Coronary artery (tissue), 2 donors: ENCODE results near the gene SLC35B3.

Source experiments
- DNase-seq: peaks from one replicate; pipeline ENCODE4 v3.0.0-alpha.2; 2017; ENCODE audit warnings: low spot score
- H3K27ac ChIP-seq, 2 donors: fragments of 200-600 bp; sonication (generic); one replicate each; pipeline ENCODE4 v1.5.1; 2016 to 2019
- H3K4me3 ChIP-seq: fragments of 200-600 bp; sonication (generic); 2 replicates; pipeline ENCODE4 v1.5.1; 2016; ENCODE audit warnings: mild to moderate bottlenecking, moderate library complexity
- TF ChIP-seq, protein P1 (sequence below): fragments of 200-600 bp; sonication (generic); IDR thresholded peaks from one replicate; pipeline ENCODE4 v1.5.1; 2019; ENCODE audit warnings: antibody characterized with exemption

SLC35B3 gene

DNA sequence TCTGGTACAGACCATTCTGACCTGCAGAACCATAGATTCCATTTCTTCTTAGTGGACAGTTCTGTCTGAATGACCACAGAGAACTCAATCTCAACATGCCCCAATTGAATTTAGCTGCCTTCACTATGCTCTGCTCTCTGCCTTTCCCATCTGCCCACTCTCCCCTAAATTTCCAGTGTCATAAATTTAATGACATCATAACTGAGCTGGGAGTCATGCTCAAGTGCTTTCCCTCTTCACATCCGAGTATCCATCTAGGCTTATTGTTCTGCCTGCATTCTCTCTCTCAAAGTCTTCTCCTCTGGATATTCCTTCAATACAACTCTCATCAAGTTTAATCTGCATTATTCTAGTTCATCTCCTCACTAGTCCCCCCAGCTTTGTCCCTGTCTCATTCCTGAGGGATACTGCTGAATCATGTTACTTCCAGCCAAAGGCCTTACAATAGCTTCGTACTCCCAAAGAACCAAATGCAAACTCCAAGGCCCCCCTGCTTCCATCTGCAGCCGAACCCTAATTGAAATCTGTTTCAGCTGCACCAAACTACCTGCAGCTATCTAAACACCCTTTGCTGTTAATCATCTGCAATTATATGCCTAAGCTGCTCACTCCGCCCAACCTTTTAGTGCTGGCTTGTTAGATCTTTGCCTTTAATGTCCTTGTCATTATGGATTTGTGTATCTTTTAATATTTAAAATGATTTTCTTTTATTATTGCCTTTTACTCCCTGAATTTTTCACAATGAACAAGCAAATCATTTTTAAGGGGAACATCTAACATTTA lies 46.1 kb downstream of the SLC35B3 start:
- no peak for DNase-seq
- TF ChIP-seq, protein P1, sequence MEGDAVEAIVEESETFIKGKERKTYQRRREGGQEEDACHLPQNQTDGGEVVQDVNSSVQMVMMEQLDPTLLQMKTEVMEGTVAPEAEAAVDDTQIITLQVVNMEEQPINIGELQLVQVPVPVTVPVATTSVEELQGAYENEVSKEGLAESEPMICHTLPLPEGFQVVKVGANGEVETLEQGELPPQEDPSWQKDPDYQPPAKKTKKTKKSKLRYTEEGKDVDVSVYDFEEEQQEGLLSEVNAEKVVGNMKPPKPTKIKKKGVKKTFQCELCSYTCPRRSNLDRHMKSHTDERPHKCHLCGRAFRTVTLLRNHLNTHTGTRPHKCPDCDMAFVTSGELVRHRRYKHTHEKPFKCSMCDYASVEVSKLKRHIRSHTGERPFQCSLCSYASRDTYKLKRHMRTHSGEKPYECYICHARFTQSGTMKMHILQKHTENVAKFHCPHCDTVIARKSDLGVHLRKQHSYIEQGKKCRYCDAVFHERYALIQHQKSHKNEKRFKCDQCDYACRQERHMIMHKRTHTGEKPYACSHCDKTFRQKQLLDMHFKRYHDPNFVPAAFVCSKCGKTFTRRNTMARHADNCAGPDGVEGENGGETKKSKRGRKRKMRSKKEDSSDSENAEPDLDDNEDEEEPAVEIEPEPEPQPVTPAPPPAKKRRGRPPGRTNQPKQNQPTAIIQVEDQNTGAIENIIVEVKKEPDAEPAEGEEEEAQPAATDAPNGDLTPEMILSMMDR: no peak
- H3K27ac ChIP-seq: no peak overlapping the region

DNA sequence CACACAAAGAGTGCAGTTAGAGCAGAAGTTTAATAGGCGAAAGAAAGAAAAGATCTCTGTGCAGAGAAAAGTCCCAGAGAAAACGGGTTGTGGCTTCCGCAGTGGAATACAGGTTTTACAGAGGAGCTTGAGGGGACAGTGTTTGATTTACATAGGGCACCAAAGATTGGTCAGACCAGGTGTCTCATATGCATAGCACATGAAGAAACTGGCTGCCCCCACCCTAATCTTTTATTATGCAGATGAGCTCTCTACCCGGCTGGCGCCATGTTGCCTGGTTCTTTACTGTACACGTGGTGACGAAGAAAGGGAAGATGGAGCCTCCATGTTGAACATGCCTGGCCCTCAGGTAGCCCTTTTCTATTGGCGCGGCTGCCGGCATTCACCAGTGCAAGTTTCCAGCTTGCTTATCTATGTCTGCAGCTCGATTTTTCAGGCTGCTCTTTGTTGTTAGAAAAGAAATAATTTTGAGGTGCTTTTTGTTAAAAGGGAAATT lies 47.4 kb downstream of the SLC35B3 start:
- H3K27ac ChIP-seq: no peak overlapping the region
- DNase-seq: no peak
- TF ChIP-seq, protein P1: no peak
- no peak overlapping the region for H3K4me3 ChIP-seq

More for the DNA sequence above, 46.1 kb downstream of the SLC35B3 start:
- no peak overlapping the region for H3K4me3 ChIP-seq

DNA sequence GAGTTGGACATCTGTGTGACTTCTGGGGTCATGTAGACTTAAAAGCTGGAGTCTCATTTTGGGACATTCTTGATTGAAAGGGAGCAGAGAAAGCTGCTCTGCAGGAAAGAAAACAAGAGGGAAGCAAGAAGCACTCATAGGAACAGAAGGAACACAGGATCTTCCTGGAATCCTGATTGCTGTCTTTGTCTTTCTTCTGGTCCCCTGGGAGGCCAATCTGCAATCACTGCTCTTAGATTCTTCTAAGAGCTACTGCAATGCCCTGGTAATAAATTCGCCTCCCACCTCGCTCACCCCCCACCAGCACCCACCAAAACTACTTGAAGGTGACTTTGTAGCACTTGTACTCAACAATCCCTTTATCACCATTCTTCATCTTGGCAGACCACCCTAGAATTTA lies 51.8 kb downstream of the SLC35B3 start:
- no peak overlapping the region for H3K27ac ChIP-seq
- TF ChIP-seq, protein P1: no peak
- H3K4me3 ChIP-seq: no peak overlapping the region
- no peak for DNase-seq

DNA sequence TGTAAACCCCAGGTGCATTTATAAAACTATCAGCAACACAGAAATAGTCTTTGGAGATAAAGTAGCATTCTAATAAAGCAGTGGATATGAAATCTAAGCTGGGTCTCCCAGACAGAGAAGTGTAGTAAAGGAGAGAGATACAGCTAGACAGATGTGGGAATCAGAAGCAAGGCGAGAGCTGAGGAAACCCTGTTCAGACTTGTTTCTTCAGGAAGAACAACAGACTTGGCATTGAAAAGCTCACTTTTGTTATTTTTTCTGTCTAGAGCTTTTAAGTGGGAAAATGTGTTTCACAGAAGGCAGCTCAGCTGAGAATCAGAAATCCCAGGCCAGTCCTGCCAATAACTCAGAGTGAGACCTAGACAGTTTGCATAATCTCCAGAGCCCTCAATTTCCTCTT lies 52.9 kb downstream of the SLC35B3 start:
- no peak overlapping the region for H3K4me3 ChIP-seq
- TF ChIP-seq, protein P1: no peak
- no peak overlapping the region for H3K27ac ChIP-seq
- no peak for DNase-seq

DNA sequence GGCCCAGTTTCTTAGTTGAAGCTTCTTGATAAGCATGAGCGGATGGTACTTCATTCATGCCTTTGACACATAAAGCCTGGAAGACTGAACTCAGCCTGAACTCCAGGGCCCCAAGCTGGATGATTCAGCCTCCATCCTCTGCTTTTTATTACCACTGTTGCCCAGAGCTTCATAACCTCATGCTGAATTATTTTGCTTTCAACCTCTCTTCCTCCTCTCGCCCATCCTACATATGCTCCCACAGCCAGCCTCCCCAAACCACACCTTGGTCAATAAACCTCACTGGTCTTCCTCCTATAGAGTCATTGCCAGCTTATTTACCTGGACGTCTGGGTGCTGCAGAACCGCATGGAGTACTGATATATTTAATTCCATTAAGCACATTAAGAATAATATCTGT lies 59.4 kb downstream of the SLC35B3 start:
- H3K4me3 ChIP-seq: no peak overlapping the region
- no peak for DNase-seq
- H3K27ac ChIP-seq: no peak overlapping the region
- TF ChIP-seq, protein P1: no peak
